NT2/D1 (cell line): Measurements from ENCODE around the gene CYBA.

Source experiments
- SUZ12 ChIP-seq: IDR thresholded peaks from 2 replicates; pipeline ENCODE4 v1.6.1; 2011; ENCODE audit not compliant: insufficient read length, insufficient read depth; ENCODE audit errors: extremely low read depth
- YY1 ChIP-seq: IDR thresholded peaks from 2 replicates; pipeline ENCODE4 v1.6.1; 2011; ENCODE audit not compliant: insufficient read length, insufficient read depth
- ZNF274 ChIP-seq: IDR thresholded peaks from 2 replicates; pipeline ENCODE4 v1.6.1; 2011; ENCODE audit warnings: mild to moderate bottlenecking, low read depth, low read length

GRCh38 chr16:88690341-88691128 lies 39.7 kb upstream of the CYBA start:
- TF ChIP-seq YY1, result no peak
- no peak for TF ChIP-seq SUZ12
- no peak for TF ChIP-seq ZNF274
